AG10803 (cell line): Measurements from ENCODE around the gene GSTM5.
"Not testable (repeated sequence)": the region's sequence is repeated elsewhere in the genome, so short reads cannot be mapped to it uniquely, and the experiment has no call there.

Source experiments
- DNase-seq: peaks from one replicate; pipeline ENCODE4 v3.0.0; 2010; ENCODE audit warnings: low read depth
- H3K4me3 ChIP-seq: 2 replicates; pipeline ENCODE4 v1.5.1; 2011; ENCODE audit warnings: mild to moderate bottlenecking, low read length, control low read depth
- CTCF ChIP-seq: conservative IDR thresholded peaks from 2 replicates; pipeline ENCODE4 v1.5.1; 2011; ENCODE audit warnings: mild to moderate bottlenecking, low read length, control low read depth, inconsistent platforms

The GSTM5 gene

DNA sequence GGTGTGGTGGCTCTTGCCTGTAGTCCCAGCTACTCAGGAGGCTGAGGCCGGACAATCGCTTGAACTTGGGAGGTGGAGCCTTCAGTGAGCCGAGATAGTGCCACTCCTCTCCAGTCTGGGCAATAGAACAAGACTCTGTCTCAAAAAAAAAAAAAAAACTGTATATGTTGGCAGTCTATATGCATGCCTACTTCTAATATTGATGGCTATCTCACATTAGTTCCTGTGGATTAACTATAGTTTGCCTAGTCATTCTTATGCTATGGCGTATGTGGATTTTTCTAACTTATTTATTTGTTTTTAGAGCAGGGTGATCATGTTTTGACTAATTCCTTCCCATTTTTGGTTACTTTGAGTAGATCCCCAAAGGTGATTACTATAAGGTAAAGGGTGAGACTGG lies 15.0 kb upstream of the GSTM5 start:
- no peak for TF ChIP-seq CTCF
- no peak overlapping the region for H3K4me3 ChIP-seq
- DNase-seq: no peak

- DNase-seq, H3K4me3 ChIP-seq: not testable (repeated sequence)
These were observed 14.2 kb upstream of the GSTM5 start for GRCh38 chr1:109697861-109698260.

DNA sequence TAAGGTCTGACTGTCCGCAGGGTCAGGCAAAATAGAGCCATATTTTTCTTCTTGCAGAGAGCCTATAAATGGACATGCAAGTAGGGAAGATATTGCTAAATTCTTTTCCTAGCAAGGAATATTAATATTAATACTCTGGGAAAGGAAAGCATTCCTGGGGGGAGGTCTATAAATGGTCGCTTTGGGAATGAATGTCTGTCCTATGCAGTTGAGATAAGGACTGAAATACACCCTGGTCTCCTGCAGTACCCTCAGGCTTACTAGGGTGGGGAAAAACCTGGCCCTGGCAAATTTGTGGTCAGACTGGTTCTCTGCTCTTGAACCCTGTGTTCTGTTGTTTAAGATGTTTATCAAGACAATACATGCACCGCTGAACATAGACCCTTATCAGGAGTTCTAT lies 9.1 kb upstream of the GSTM5 start:
- DNase-seq, H3K4me3 ChIP-seq: not testable (repeated sequence)

DNA sequence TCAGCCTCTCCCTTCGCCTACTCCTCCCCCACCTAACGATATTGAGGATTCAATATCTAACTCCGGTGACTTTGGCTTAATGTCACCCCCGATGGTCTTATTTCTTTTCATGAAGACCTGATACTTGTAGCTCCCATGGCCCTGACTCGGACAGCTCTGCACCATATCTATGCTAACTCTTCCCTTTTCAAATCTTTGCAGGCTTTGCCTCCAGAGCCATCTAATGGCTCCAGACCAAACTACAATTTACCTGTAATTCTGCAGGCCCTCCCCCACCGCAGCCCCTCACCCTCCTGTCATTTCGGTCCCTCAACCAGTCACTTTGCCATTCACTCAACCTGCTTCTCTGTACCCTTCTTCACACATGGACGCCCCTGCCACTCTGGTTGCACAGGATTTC lies 7.9 kb upstream of the GSTM5 start:
- TF ChIP-seq CTCF: no peak
- no peak overlapping the region for H3K4me3 ChIP-seq
- no peak for DNase-seq

DNA sequence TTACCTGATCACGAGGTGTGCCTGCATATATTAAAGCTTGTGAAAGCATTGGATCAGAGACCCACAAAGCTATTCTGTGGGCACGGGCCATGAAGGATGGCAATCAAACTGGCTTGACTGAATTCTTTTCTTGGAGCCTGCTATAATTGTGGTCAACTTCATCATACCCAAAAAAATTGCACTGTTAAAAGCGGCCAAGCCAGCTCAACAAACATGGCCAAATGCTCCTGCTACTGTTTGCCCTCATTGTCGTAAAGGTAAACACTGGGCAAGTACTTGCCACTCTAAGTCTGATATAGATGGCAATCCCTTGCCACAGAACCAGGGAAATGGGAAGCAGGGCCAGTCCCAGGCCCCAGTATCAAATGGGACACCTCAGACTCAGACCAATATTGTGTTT lies 6.6 kb upstream of the GSTM5 start:
- no peak overlapping the region for H3K4me3 ChIP-seq
- DNase-seq: no peak
- no peak for TF ChIP-seq CTCF

GRCh38 chr1:109708949-109709348 lies 3.1 kb upstream of the GSTM5 start:
- DNase-seq, H3K4me3 ChIP-seq: not testable (repeated sequence)

- DNase-seq, H3K4me3 ChIP-seq: not testable (repeated sequence)
These were observed 2.2 kb upstream of the GSTM5 start for GRCh38 chr1:109709822-109710221.

DNA sequence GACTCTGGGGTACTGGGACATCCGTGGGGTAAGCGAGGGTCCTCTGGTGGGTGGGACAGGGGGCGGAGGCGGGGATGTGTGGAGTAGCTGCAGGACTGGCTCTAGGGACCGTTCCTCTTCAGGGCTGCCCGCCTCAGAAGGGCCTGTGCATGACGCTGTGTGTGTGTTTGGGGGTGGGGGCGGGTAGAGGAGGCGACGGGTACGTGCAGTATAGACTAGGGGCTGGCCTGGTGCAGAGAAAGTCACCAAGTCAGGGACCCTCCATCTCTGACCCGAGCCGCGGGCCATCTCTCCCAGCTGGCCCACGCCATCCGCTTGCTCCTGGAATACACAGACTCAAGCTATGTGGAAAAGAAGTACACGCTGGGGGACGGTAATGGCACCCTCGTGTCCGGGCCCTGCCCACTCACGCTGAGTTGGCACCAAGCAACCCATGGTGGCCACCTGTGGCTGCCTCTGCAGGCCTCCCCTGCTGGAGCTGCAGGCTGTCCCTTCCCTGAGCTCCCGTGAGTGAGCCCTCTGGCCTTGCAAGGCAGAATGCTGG lies 342 bp downstream of the GSTM5 start:
- peak overlapping the region; percentile 29 for H3K4me3 ChIP-seq
- no peak for TF ChIP-seq CTCF
- DNase-seq: no peak

DNA sequence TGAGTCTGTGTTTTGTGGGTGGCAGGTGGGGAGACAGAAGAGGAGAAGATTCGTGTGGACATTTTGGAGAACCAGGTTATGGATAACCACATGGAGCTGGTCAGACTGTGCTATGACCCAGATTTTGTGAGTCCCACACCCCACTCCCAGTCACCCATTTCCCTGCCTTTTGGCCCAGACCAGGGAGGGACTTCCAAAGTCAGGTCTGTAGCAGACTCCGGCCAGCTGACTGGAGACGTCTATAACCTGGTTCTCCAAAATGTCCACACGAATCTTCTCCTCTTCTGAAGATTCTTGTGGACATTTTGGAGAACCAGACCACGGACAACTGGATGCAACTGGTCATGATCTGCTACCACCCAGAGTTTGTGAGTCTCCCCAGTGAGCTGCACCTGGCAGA lies 1.6 kb downstream of the GSTM5 start:
- no peak for TF ChIP-seq CTCF

More for the DNA sequence above, 1.6 kb downstream of the GSTM5 start:
- DNase-seq: no peak
- H3K4me3 ChIP-seq: no peak overlapping the region
